Left ventricle myocardium inferior (tissue), 1 donor: ENCODE results near the gene ALDH3A2. TPM values are rescaled to one million over a fixed set of nuclear protein-coding genes. Genes with fewer than 3 reads are reported as not detected.

ENCODE experiments used
- DNase-seq: peaks from one replicate; pipeline ENCODE4 v3.0.0-alpha.2; 2020
- H3K27ac ChIP-seq: fragments of 200-600 bp; replicated peaks from 2 replicates; pipeline ENCODE4 v1.8.0; 2021
- H3K27me3 ChIP-seq: fragments of 200-600 bp; 2 replicates; pipeline ENCODE4 v1.8.0; 2021; ENCODE audit warnings: low read depth
- H3K36me3 ChIP-seq: fragments of 200-600 bp; 2 replicates; pipeline ENCODE4 v1.8.0; 2021
- H3K4me1 ChIP-seq: fragments of 200-600 bp; 2 replicates; pipeline ENCODE4 v1.8.0; 2021
- H3K4me3 ChIP-seq: fragments of 200-600 bp; 2 replicates; pipeline ENCODE4 v1.8.0; 2021; ENCODE audit warnings: mild to moderate bottlenecking, moderate library complexity
- H3K9me3 ChIP-seq: fragments of 200-600 bp; replicated peaks from 2 replicates; pipeline ENCODE4 v1.8.0; 2021
- CTCF ChIP-seq: fragments of 200-600 bp; IDR thresholded peaks from 2 replicates; pipeline ENCODE4 v1.8.0; 2021; ENCODE audit warnings: antibody characterized with exemption, mild to moderate bottlenecking, borderline replicate concordance
- intact Hi-C: fragments of 100-400 bp; cut with micrococcal nuclease; formaldehyde crosslinking; loops from one replicate; pipeline ENCODE4 v1.11.0; 2022
- total RNA-seq: library from RNA; stranded (reverse); fragmentation: NEBNext Ultra II Directional; extraction: Animal tissue kit (Norgen Biotek cat#: 25700); gene quantifications from one replicate; pipeline ENCODE4 v1.2.1, GENCODE V29; 2021
- donor health status: DM: no; HTN: yes; CAD: no; lungs with severe emphysema.

The ALDH3A2 gene
- total RNA-seq, 1 donor from 2014 or later = 65.2 TPM

GRCh38 chr17:19708431-19709175, 60.1 kb downstream of the ALDH3A2 start:
- Histone ChIP-seq H3K27ac (no peak overlapping the region), H3K4me1 (peaks cover 17% of the 10 kb centered on the region), H3K4me3 (no peak overlapping the region), H3K27me3 (no peaks in the 10 kb centered on the region), H3K9me3 (no peaks in the 10 kb centered on the region), H3K36me3 (no peaks in the 10 kb centered on the region)
- intact Hi-C loops = no loop called here
- TF ChIP-seq CTCF = no peak
- DNase-seq = no peak

- no peak overlapping the region for H3K27ac ChIP-seq
- H3K36me3 ChIP-seq = no peaks in the 10 kb centered on the region
- intact Hi-C loops = no loop called here
- DNase-seq = no peak
- no peaks in the 10 kb centered on the region for H3K27me3 ChIP-seq
- no peak for TF ChIP-seq CTCF
- peaks cover 5% of the 10 kb centered on the region for H3K4me1 ChIP-seq
- H3K9me3 ChIP-seq = no peaks in the 10 kb centered on the region
- H3K4me3 ChIP-seq = no peak overlapping the region
Observed at GRCh38 chr17:19709841-19710240, 61.3 kb downstream of the ALDH3A2 start.

GRCh38 chr17:19712436-19713004, 64.0 kb downstream of the ALDH3A2 start:
- Histone ChIP-seq H3K27ac (no peak overlapping the region), H3K9me3 (no peaks in the 10 kb centered on the region), H3K36me3 (no peaks in the 10 kb centered on the region), H3K4me1 (peaks cover 10% of the 10 kb centered on the region), H3K27me3 (no peaks in the 10 kb centered on the region), H3K4me3 (no peak overlapping the region)
- no peak for DNase-seq
- intact Hi-C loops = no loop called here
- no peak for TF ChIP-seq CTCF

- intact Hi-C loops = no loop called here
- H3K9me3 ChIP-seq = no peaks in the 10 kb centered on the region
- TF ChIP-seq CTCF = no peak
Observed at GRCh38 chr17:19713462-19713861, 64.9 kb downstream of the ALDH3A2 start.

GRCh38 chr17:19713901-19714361, 65.4 kb downstream of the ALDH3A2 start:
- no peak for DNase-seq
- no peak for TF ChIP-seq CTCF
- Histone ChIP-seq H3K4me1 (peaks cover 6% of the 10 kb centered on the region), H3K36me3 (no peaks in the 10 kb centered on the region), H3K4me3 (no peak overlapping the region), H3K9me3 (no peaks in the 10 kb centered on the region), H3K27me3 (no peaks in the 10 kb centered on the region), H3K27ac (no peak overlapping the region)
- intact Hi-C loops = no loop called here

More at GRCh38 chr17:19713462-19713861, 64.9 kb downstream of the ALDH3A2 start:
- no peak for DNase-seq
- Histone ChIP-seq H3K36me3 (no peaks in the 10 kb centered on the region), H3K4me3 (no peak overlapping the region), H3K27me3 (no peaks in the 10 kb centered on the region), H3K4me1 (peaks cover 6% of the 10 kb centered on the region), H3K27ac (no peak overlapping the region)
